NB4 (cell line): Measurements from ENCODE around the gene IAH1.

Experiments
- CTCF ChIP-seq: IDR thresholded peaks from one replicate; pipeline ENCODE4 v1.5.1; 2012; ENCODE audit warnings: low read depth, low read length
- MAX ChIP-seq: IDR thresholded peaks from 2 replicates; pipeline ENCODE4 v1.6.1; 2011; ENCODE audit warnings: low read depth, low read length

DNA sequence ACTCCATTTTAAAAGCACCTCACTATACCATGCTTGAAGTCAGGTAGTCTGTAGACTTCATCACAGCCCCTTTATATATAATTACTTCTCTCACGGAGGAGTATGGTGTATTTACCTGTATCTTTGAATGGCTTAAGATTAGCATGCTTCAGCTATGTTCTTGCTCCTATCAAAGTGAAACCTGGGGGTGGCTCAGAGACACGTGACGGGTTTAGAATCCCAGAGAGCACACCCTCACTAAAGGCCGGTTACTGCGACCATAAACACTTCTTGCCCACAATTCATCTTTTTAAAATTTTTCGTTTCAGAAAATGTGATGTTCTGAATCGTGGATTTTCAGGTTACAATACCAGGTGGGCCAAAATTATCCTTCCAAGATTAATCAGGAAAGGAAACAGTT, 3.6 kb downstream of the IAH1 start:
- TF ChIP-seq CTCF (no peak), MAX (no peak)
